Measurements from ENCODE around the gene ATP5F1B. TPM values are rescaled to one million over a fixed set of nuclear protein-coding genes. Genes with fewer than 3 reads are reported as not detected.

ATP5F1B gene
- total RNA-seq, 1 donor from 2014 or later = 405 TPM

DNA sequence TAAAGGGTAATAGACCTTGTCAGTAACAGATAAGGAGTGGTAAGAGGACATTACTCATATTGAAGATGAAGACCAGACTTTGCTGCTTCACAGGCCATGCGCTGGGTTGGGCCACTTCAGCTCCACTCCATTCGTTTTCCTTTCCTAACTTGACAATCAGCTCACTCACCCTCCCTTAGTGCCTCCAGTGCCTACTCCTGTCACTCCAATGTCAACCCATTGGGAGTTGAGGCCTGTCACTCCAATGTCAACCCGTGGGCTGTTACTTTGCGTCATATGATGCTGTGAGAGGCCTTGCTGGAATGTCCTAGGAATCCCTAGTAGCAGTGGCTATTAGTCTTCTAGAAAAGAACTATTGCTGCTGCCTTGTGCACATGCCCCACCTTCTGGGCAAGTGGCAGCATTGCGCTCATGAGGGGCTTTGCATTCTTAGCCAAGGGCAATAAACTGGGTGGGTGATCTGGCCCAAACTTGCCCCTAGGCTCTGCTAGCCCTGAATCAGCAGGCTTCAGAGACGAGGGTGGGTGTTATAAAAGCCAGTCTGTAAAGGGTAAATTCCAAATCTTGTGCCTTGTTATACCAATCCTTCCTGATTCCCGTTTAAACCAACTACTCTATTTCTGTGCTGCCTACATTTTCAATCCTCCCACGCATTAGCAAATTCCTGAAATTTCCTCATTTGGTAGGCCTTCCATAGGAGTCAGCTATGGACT lies 51.7 kb downstream of the ATP5F1B start:
- TF ChIP-seq POLR2A (IDR thresholded peaks at IDR 0.05) (no peak), POLR2AphosphoS5 (IDR thresholded peaks at IDR 0.05; ENCODE audit: insufficient read depth in 1 of 2, low read depth in 1 of 2) (no peak), CTCF (IDR thresholded peaks at IDR 0.05) (peak in 2 of 3 experiments; percentile 23 to 39)
- Histone ChIP-seq H3K27me3 (no peaks in the 10 kb centered on the region), H3K36me3 (peaks cover 0 to 31% of the 10 kb centered on the region in 2 donors)

GRCh38 chr12:56591961-56592360 lies 53.8 kb downstream of the ATP5F1B start:
- H3K9me3 ChIP-seq = no peaks in the 10 kb centered on the region
- TF ChIP-seq CTCF (IDR thresholded peaks at IDR 0.05) = no peak
- TF ChIP-seq POLR2AphosphoS5 (IDR thresholded peaks at IDR 0.05; ENCODE audit: insufficient read depth in 1 of 2, low read depth in 1 of 2) = no peak
- no peak for TF ChIP-seq POLR2A (IDR thresholded peaks at IDR 0.05)
- no peaks in the 10 kb centered on the region for H3K27me3 ChIP-seq
- no peak overlapping the region for H3K4me3 ChIP-seq
- intact Hi-C loops (cut with DNase I) = no loop called here
- H3K36me3 ChIP-seq = peaks cover 3 to 29% of the 10 kb centered on the region in 2 donors
- peaks cover 10% of the 10 kb centered on the region for H3K4me1 ChIP-seq
- no peak for DNase-seq (ENCODE audit: extremely low spot score in 2 of 2)
- no peak overlapping the region for H3K27ac ChIP-seq

More for the DNA sequence above, 51.7 kb downstream of the ATP5F1B start:
- intact Hi-C loops (cut with DNase I) = no loop called here
- DNase-seq (ENCODE audit: extremely low spot score in 2 of 2) = no peak
- H3K4me1 ChIP-seq = peaks cover 10% of the 10 kb centered on the region
- no peaks in the 10 kb centered on the region for H3K9me3 ChIP-seq
- H3K27ac ChIP-seq = peak overlapping the region; percentile 63
- no peak overlapping the region for H3K4me3 ChIP-seq

GRCh38 chr12:56591126-56591525 lies 54.7 kb downstream of the ATP5F1B start:
- H3K4me1 ChIP-seq = peaks cover 10% of the 10 kb centered on the region
- TF ChIP-seq POLR2AphosphoS5 (IDR thresholded peaks at IDR 0.05; ENCODE audit: insufficient read depth in 1 of 2, low read depth in 1 of 2) = no peak
- no peak for TF ChIP-seq POLR2A (IDR thresholded peaks at IDR 0.05)
- TF ChIP-seq CTCF (IDR thresholded peaks at IDR 0.05) = no peak
- peaks cover 3 to 30% of the 10 kb centered on the region in 2 donors for H3K36me3 ChIP-seq
- H3K27ac ChIP-seq = no peak overlapping the region
- intact Hi-C loops (cut with DNase I) = no loop called here
- no peaks in the 10 kb centered on the region for H3K9me3 ChIP-seq
- H3K27me3 ChIP-seq = no peaks in the 10 kb centered on the region
- H3K4me3 ChIP-seq = no peak overlapping the region
- DNase-seq (ENCODE audit: extremely low spot score in 2 of 2) = no peak

GRCh38 chr12:56590237-56590830 lies 55.5 kb downstream of the ATP5F1B start:
- intact Hi-C loops (cut with DNase I) = no loop called here
- TF ChIP-seq POLR2AphosphoS5 (IDR thresholded peaks at IDR 0.05; ENCODE audit: insufficient read depth in 1 of 2, low read depth in 1 of 2) (no peak), POLR2A (IDR thresholded peaks at IDR 0.05) (no peak), CTCF (IDR thresholded peaks at IDR 0.05) (no peak)
- peaks cover 3 to 33% of the 10 kb centered on the region in 2 donors for H3K36me3 ChIP-seq

GRCh38 chr12:56589783-56590182 lies 56.0 kb downstream of the ATP5F1B start:
- TF ChIP-seq POLR2A (IDR thresholded peaks at IDR 0.05) = no peak
- no peak for TF ChIP-seq CTCF (IDR thresholded peaks at IDR 0.05)
- TF ChIP-seq POLR2AphosphoS5 (IDR thresholded peaks at IDR 0.05; ENCODE audit: insufficient read depth in 1 of 2, low read depth in 1 of 2) = no peak
- DNase-seq (ENCODE audit: extremely low spot score in 2 of 2) = no peak
- Histone ChIP-seq H3K4me1 (peaks cover 10% of the 10 kb centered on the region), H3K36me3 (peaks cover 3 to 33% of the 10 kb centered on the region in 2 donors), H3K27me3 (no peaks in the 10 kb centered on the region), H3K27ac (no peak overlapping the region), H3K9me3 (no peaks in the 10 kb centered on the region), H3K4me3 (no peak overlapping the region)
- intact Hi-C loops (cut with DNase I) = no loop called here

More at GRCh38 chr12:56590237-56590830, 55.5 kb downstream of the ATP5F1B start:
- no peak overlapping the region for H3K4me3 ChIP-seq
- no peak for DNase-seq (ENCODE audit: extremely low spot score in 2 of 2)
- no peaks in the 10 kb centered on the region for H3K9me3 ChIP-seq
- peaks cover 10% of the 10 kb centered on the region for H3K4me1 ChIP-seq
- no peaks in the 10 kb centered on the region for H3K27me3 ChIP-seq
- H3K27ac ChIP-seq = no peak overlapping the region

All from vagina (tissue), 2 donors.